GM19035 (cell line): ENCODE measurements around the gene PSMA7.

Experiments
- ATAC-seq: cut with Tn5 transposase; IDR thresholded peaks from one replicate; pipeline ENCODE4 v1.9.1; 2021; ENCODE audit not compliant: unreplicated experiment

The PSMA7 gene

GRCh38 chr20:62096421-62097380 is 46.5 kb downstream of the PSMA7 start:
- no peak for ATAC-seq

GRCh38 chr20:62089393-62089792 is 53.8 kb downstream of the PSMA7 start:
- no peak for ATAC-seq

GRCh38 chr20:62088258-62089127 is 54.7 kb downstream of the PSMA7 start:
- ATAC-seq: no peak

- no peak for ATAC-seq
Measured at GRCh38 chr20:62087632-62088031, 55.6 kb downstream of the PSMA7 start.

- ATAC-seq: no peak
Measured at GRCh38 chr20:62087227-62087626, 56.0 kb downstream of the PSMA7 start.
